ENCODE results near the gene HMGCR. TPM values are rescaled to one million over a fixed set of nuclear protein-coding genes. Genes with fewer than 3 reads are reported as not detected.
A peak's percentile ranks its signal among the peaks of the same experiment; 100 is the strongest.

The HMGCR gene
- total and polyA plus RNA-seq, 9 of the 15 experiments (the other 6 are each of a cell fraction or from before 2014, with no cell fraction given) = 29.5 to 155 (median 61.5) TPM

DNA sequence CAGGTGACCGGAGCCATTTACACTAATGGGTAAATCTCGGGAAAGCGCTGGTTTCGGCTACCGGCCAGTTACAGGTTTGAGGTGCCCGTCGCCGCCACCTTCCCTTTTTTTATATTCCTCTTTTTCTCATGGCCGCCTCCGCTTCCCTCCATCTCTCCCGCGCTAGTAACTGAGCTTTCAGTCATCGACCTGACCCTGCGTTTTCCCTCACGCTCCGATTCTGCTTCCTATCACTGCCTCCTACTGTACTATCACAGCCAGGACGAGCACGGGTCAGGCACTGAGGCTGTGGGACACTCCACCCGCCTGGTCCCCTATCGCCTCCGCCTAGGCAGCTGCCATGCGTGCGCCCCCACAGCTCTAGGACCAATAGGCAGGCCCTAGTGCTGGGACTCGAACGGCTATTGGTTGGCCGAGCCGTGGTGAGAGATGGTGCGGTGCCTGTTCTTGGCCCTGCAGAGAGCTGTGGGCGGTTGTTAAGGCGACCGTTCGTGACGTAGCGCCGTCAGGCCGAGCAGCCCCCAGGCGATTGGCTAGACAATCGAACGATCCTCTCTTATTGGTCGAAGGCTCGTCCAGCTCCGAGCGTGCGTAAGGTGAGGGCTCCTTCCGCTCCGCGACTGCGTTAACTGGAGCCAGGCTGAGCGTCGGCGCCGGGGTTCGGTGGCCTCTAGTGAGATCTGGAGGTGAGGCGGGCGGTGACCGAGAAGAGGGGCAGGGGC, at the start of gene HMGCR (continued):
- TF ChIP-seq HOXB6 (CRISPR knock-in tag; IDR thresholded peaks at IDR 0.05; ENCODE audit: borderline replicate concordance) (no peak), MBD2 (IDR thresholded peaks at IDR 0.05; ENCODE audit: borderline replicate concordance, low read depth) (peak; percentile 95), ZNF57 (CRISPR knock-in tag; IDR thresholded peaks at IDR 0.05) (no peak), TSC22D4 (tag; IDR thresholded peaks at IDR 0.05) (no peak), SUPT5H (IDR thresholded peaks at IDR 0.05) (peak; percentile 88), ZNF324 (CRISPR knock-in tag; IDR thresholded peaks at IDR 0.05) (no peak), NFYB (IDR thresholded peaks at IDR 0.05; ENCODE audit: extremely low read depth, insufficient read length) (peak; percentile 86), NFE2 (IDR thresholded peaks at IDR 0.05; ENCODE audit: low read depth) (no peak), HDAC3 (IDR thresholded peaks at IDR 0.05; ENCODE audit: borderline replicate concordance, partially characterized antibody) (no peak), ETV1 (tag; conservative IDR thresholded peaks at IDR 0.05; ENCODE audit: low read depth) (peak; percentile 54; the same call in 1 of the 2 replicates), RFX7 (CRISPR knock-in tag; IDR thresholded peaks at IDR 0.05) (no peak), GABPA (tag; conservative IDR thresholded peaks at IDR 0.05; ENCODE audit: low read depth) (peak; percentile 67)
- TF ChIP-seq, protein P1, sequence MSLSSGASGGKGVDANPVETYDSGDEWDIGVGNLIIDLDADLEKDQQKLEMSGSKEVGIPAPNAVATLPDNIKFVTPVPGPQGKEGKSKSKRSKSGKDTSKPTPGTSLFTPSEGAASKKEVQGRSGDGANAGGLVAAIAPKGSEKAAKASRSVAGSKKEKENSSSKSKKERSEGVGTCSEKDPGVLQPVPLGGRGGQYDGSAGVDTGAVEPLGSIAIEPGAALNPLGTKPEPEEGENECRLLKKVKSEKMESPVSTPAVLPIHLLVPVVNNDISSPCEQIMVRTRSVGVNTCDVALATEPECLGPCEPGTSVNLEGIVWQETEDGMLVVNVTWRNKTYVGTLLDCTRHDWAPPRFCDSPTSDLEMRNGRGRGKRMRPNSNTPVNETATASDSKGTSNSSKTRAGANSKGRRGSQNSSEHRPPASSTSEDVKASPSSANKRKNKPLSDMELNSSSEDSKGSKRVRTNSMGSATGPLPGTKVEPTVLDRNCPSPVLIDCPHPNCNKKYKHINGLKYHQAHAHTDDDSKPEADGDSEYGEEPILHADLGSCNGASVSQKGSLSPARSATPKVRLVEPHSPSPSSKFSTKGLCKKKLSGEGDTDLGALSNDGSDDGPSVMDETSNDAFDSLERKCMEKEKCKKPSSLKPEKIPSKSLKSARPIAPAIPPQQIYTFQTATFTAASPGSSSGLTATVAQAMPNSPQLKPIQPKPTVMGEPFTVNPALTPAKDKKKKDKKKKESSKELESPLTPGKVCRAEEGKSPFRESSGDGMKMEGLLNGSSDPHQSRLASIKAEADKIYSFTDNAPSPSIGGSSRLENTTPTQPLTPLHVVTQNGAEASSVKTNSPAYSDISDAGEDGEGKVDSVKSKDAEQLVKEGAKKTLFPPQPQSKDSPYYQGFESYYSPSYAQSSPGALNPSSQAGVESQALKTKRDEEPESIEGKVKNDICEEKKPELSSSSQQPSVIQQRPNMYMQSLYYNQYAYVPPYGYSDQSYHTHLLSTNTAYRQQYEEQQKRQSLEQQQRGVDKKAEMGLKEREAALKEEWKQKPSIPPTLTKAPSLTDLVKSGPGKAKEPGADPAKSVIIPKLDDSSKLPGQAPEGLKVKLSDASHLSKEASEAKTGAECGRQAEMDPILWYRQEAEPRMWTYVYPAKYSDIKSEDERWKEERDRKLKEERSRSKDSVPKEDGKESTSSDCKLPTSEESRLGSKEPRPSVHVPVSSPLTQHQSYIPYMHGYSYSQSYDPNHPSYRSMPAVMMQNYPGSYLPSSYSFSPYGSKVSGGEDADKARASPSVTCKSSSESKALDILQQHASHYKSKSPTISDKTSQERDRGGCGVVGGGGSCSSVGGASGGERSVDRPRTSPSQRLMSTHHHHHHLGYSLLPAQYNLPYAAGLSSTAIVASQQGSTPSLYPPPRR (CRISPR knock-in tag; IDR thresholded peaks at IDR 0.05; ENCODE audit: borderline replicate concordance) = no peak
- TF ChIP-seq, protein P2, sequence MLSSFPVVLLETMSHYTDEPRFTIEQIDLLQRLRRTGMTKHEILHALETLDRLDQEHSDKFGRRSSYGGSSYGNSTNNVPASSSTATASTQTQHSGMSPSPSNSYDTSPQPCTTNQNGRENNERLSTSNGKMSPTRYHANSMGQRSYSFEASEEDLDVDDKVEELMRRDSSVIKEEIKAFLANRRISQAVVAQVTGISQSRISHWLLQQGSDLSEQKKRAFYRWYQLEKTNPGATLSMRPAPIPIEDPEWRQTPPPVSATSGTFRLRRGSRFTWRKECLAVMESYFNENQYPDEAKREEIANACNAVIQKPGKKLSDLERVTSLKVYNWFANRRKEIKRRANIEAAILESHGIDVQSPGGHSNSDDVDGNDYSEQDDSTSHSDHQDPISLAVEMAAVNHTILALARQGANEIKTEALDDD (IDR thresholded peaks at IDR 0.05) = peak; percentile 8; the same call in 1 of the 2 replicates
- TF ChIP-seq, protein P3, sequence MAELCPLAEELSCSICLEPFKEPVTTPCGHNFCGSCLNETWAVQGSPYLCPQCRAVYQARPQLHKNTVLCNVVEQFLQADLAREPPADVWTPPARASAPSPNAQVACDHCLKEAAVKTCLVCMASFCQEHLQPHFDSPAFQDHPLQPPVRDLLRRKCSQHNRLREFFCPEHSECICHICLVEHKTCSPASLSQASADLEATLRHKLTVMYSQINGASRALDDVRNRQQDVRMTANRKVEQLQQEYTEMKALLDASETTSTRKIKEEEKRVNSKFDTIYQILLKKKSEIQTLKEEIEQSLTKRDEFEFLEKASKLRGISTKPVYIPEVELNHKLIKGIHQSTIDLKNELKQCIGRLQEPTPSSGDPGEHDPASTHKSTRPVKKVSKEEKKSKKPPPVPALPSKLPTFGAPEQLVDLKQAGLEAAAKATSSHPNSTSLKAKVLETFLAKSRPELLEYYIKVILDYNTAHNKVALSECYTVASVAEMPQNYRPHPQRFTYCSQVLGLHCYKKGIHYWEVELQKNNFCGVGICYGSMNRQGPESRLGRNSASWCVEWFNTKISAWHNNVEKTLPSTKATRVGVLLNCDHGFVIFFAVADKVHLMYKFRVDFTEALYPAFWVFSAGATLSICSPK (IDR thresholded peaks at IDR 0.05; ENCODE audit: borderline replicate concordance) = no peak
- TF ChIP-seq, protein P4, sequence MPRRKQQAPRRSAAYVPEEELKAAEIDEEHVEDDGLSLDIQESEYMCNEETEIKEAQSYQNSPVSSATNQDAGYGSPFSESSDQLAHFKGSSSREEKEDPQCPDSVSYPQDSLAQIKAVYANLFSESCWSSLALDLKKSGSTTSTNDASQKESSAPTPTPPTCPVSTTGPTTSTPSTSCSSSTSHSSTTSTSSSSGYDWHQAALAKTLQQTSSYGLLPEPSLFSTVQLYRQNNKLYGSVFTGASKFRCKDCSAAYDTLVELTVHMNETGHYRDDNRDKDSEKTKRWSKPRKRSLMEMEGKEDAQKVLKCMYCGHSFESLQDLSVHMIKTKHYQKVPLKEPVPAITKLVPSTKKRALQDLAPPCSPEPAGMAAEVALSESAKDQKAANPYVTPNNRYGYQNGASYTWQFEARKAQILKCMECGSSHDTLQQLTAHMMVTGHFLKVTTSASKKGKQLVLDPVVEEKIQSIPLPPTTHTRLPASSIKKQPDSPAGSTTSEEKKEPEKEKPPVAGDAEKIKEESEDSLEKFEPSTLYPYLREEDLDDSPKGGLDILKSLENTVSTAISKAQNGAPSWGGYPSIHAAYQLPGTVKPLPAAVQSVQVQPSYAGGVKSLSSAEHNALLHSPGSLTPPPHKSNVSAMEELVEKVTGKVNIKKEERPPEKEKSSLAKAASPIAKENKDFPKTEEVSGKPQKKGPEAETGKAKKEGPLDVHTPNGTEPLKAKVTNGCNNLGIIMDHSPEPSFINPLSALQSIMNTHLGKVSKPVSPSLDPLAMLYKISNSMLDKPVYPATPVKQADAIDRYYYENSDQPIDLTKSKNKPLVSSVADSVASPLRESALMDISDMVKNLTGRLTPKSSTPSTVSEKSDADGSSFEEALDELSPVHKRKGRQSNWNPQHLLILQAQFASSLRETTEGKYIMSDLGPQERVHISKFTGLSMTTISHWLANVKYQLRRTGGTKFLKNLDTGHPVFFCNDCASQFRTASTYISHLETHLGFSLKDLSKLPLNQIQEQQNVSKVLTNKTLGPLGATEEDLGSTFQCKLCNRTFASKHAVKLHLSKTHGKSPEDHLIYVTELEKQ (CRISPR knock-in tag; IDR thresholded peaks at IDR 0.05) = no peak

Measured in K562 (cell line).